Stimulated activated CD4-positive, alpha-beta T cell treated with anti-CD3 and anti-CD28 coated beads, Interleukin-4, amount 100 ng/mL, for 24 hours (primary cell): ENCODE results near the gene CAMK2A.

Experiments used
- DNase-seq: peaks from one replicate; pipeline ENCODE4 v3.0.0-alpha.2; 2020

CAMK2A gene

DNA sequence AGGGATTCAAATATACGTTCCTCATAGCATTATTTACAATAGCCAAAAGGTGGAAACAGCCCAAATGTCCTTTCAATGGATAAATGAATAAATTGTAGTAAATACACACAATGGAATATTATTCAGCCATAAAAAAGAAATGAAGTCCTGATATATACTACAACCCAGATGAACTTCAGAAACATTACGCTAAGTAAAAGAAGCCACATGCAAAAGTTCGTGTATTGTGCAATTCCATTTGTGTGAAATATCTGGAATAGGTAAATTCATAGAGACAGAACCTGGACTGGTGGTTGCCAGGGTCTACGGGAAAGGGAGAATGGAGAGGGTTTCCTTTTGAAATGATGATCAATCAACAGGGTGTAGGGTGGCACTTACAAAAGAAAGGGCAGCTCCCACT, 25.7 kb upstream of the CAMK2A start:
- no peak for DNase-seq

DNA sequence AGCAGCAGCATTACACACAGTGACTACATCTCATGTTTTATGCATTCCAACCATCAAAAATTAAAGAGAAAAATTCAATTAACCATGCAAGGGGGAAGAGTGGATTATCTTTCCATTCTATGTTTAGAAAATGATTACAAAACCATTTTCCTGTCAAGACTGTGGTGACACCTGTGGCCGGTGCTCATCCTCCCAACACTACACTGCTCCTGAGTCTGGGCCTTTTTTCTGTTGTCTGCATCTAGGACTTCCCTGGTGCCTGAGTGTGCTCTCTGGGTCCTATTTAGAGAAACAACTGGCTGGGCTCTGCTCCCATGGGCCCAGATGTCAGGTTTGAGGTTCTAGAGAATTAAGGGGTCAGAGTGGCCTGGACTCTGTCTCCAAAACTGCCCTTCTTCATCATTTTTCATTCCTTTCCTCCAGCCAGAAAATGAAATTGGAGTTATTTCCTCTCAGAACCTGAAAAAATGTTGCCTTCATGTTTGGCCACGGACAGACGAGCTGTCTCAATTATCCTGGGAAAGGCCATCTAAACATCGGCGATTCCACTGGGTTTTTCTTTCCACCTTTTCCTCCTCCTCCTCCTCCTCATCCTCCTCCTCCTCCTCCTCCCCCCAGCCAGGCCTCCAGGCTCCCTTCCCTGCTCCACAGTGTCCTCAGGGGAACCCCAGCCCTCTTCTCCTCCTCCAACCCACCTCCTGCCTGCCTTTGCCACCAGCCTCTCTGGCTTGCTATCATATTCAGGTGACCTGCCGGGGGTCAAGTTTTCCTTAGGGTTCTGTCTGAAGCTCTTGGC, 24.5 kb upstream of the CAMK2A start:
- no peak for DNase-seq

DNA sequence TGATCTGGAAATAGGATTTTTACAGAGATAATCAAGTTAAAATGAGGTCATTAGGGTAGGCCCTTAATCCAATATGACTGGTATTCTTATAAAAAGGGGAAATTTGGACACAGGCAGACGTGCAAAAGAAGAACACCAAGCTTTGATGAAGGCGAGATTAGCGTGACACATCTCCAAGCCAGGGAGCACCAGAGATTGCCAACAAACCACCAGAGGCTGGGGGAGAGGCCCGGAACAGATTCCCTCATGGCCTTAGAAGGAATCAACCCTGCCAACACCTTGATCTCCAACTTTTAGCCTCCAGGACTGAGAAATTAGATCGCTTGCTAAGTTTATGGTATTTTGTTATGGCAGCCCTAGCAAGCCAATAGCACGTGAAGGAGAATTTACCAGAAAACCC, 23.9 kb upstream of the CAMK2A start:
- no peak for DNase-seq

DNA sequence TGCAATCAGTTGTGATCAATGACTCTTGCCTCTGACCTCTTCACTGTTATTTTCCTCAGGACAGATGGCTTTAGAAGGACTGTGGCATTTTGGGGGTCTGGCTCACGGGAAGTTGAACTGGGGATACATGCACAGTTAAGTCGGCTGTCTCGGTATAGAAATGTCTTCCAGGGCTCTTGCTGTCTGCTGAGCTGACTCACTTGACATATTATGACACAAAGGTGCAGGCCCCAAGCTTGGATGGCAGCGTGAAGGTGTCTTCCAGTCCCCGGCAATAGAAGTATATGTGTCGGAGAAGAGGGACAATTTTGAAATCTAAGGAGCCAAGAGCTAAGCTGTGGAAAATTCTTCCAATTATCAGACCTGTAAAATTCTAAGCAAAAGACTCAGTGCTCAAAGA, 22.9 kb upstream of the CAMK2A start:
- no peak for DNase-seq

DNA sequence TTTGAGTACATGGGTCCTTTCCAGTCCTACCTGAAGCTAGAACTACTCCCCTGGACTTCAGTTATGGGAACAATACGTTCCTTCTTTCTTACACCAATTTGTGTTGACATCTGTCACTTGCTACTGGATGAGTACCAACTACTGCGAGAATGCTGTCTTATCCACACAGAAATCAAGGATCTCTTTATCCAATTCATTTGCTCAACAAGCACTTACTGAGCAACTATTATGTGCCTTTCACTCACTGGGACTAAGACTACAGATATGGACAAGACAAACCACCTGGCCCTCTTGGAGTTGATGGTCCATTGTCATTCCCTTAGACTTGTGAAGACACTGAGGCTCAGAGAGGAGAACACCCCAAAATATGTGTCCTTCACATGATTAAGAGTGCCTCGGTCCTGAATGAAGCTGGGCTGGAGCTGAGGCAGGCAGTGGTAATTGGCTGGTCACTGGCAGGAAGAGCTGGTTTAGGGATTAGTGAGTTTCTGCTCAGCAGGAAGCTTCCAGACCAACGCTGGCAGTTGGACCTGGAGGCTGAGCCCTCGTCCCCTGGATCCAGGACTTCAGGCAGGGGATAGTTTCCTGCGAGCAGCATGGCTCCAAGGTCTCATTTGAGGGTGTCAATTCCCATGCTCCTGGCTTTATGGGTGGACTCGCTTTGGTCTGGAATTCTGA, 21.6 kb upstream of the CAMK2A start:
- no peak for DNase-seq

DNA sequence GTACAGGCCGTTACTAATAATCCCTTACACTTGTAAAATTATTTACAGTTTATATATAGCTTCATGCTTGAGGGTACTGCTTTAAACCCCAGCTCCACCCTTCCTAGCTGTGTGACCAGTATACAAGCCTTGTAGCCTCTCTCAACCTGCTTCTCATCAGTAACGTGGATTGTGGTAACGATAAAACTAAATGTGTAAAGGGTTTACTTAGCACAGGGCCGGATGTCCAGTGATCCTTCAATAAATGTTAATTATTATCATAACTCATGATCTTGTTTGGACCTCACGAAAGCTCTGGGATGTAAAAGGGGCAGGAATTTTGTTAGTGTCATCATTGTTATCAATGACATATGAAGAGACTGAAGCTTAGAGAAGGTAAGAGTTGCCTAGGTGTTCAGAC, 20.7 kb upstream of the CAMK2A start:
- no peak for DNase-seq

DNA sequence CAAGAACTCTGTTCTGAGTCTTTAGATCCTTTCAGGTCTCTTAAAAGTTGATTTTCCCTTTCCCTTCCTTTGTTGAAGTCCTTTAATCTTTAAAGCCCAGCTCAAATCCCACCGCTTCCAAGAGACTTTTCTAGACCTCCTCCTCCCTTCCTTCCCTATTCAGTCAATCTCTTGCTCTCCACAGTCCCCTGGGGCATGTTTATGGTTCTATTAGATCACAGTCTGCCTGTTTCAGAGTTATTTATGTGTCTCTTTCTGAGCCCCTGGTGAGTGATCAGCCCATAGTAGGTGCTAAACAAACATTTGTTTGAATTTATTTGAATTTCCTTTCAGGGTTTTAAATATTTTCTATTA, 20.3 kb upstream of the CAMK2A start:
- no peak for DNase-seq

DNA sequence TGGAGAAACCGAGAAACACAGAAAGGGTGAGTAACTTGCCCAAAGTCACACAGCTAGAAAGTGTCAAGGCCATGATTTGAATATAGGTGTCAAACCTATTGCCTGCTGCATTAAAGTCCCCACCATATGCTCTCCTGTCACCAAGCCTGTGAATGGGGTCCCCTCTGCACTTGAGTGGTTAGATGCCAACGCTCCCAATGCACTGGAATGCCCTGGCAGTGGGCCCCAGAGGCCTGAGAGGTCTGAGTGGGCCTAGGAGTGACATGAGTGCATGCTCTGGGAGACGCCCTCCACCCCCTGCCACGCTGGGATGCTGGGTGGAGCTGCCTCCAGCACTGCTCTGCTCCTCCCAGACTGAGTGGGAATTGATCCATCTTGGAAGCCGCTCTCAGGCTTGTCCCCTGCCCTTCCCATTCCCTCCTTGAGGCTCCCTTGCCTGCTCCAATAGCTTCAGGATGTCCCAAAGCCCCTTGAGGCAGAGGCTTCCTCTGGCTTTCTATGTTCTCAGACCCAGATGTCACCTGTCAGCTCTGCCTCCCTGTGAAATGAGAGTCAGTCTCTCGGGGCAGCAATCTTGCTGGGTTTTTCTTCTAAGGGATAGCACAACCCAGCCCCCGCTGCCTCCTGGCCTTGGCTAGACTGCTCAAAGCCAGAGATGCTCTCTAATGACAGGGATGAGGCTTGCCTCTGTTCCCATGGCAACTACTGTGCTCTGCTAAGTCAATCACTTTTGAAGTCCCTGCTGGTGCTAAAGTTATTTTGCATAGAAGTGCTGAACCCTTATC, 19.7 kb upstream of the CAMK2A start:
- no peak for DNase-seq

DNA sequence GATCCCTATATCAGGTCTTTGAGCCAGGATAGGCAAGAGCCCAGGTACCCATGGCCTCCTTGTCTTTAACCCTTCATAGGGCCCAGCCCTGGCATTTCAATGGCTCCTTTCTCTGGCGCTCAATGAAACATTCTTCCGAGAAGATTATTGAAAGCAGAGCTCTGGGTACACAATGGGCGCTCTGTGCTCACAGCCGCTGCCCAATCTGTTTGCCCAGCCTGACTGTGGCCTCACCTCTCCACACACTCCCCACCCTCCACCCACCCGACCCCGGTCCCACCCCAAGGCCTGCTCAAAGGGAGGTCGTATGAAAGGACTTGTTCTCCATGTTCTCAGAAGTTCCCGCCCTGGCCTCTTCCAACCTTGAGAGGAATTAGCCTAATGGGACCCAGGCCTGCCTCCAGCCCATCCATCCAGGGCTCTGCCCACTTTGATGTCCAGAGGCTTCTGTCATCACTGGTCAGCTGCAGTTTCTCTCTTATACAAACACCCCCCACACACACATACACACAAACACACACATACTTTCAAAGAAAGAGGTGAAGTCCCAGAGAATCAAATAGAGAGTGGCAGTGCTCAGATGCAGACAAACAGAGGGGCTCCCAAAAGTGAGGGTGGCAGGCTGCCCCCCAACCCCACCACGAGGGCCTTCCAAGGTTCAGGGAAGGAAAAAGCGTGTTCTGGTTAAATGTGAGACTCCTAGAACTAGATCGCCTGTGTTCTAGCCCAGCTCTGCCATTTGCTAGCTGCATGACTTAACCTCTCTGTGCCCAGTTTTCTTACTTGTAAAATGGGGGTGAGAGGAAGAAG, 18.2 kb upstream of the CAMK2A start:
- no peak for DNase-seq

DNA sequence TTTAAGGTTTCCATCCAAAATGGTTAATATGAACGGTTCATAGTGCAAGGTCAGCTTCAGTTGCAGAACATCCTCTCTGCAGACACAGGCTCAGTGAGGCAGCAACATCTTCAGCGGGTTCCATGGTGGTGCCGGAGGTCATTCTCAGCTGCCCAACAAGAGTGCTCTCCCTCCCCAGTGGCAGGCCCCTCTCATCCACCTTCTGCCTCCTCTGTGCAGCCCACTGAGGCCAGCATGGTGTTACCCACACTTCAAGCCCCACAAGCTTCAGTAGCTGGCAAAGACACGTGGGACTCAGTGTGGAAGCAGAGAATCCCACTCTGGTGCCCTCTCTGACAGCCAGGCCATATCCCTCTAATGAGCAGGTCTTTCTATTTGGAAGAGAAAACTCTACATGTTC, 17.2 kb upstream of the CAMK2A start:
- DNase-seq: no peak

DNA sequence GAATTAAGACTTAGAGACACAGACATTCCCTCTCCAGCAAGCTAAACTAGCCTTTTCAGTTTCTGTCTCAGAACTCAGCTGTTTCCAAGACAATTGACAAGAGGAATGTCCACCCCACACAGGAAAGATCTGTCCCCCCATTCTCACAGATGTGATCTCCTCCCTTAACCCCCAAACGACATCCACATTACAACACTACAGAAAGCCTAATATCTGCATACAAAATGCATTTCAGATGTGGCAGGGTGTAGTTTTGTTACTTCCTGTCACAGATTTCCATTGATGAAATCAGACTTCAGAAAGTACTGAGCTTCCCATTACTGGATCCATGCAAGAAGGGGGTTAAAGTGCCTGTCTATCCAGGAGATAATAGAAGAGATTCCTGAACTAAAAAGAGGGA, 16.0 kb upstream of the CAMK2A start:
- DNase-seq: no peak

DNA sequence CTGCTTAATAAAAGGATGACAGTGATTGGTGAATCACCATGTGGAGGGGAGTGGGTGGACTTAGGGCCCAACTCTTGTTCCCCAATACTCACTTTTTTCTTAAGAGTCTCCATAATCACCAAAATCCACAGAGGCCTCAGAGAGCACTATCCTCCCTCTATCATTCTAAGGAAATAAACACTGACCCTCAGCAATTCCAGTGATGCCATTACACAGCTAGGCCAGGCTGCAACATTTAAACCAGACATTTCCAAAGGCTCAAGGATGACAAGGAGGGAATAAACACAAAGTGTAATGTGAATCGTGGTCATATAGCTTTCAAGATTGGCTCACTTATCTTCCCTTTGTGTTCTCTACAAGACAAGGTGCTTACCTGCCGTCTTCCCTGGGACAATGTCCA, 15.5 kb upstream of the CAMK2A start:
- DNase-seq: no peak

DNA sequence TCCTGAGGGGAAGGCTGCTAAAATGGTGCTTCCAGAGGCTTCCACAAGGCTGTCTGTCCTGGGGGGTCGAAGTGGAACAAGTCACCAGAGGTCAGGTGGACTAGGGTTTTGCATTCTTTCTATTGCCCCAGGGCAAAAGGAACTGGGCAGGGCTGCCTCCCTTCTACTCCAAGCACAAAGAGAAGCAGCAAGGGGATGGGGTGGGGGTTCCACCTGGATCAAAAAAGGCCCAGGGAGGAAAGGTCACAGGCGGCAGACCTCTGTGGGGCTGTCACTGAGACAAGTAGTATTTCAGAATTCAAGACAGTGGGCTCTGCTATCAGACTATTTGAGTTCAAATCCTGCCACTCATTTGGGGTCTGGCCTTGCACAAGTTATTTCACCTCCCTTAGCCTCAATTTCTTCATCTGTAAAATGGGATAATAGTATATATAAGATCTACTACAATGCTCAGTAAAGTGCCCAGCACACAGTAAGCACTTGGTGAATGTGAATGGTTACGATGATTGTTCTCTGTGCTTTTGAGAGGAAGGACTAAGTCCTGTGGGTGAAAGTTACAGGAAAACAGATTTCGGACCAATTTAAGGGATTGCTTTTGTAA, 15.0 kb upstream of the CAMK2A start:
- DNase-seq: no peak

DNA sequence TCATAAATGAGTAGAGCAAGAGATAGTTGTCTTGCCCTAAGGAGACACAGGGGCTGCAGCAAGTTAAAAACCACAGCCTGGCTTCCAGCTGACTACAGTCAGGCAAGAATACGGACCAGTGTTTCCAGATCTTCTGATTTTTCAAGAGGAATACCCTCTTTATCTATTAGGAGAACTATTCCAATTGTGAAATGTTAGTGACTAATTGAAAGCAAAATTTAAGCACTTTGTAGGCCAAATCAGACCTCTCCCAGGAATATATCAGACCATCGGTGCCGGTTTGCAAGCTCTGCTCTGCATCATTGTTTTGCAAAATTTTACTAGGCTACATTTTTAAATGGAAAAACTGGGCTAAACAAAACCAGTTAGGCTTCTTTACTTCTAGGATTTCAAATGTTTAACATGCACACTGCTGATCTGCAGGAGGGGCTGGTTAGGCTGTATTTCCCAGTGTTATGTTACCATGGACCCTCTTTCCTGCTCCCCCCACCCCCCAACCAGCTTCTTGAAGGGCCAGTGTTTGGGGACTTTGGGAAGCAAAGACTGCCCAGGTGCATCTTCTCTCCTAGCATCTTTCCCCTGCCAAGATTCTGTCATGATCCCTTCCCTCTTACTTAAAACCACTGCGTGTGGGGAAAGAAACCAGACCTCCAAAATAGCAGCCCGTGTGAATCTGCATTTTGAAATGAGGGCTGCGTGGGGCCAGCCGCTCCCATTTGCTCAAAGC, 14.2 kb upstream of the CAMK2A start:
- no peak for DNase-seq

DNA sequence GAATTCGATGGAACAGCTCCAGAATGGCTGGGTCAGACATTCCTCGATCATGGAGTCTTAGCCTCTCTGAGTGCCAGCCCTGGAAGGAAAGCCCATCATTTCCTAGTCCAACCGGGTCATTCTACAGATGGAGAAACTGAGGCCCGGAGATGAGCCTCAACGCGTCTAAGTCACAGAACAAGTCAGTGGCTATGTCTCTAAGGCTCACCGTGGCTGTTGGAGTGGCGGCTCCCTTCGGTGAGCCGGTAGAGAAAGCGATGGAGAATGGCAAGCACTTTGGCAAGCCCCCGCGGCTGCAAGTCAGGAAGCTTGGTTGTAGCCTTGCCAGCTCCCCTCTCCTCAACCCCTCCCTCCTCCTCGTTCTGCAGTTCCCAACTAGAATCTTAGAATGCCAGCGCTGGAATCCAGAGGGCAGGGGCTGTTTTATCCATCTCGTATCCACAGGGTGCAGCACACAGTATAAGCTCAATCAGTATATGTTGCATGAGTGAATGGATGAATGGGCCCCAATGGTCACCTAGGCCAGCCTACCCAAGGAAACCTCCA, 13.6 kb upstream of the CAMK2A start:
- no peak for DNase-seq

DNA sequence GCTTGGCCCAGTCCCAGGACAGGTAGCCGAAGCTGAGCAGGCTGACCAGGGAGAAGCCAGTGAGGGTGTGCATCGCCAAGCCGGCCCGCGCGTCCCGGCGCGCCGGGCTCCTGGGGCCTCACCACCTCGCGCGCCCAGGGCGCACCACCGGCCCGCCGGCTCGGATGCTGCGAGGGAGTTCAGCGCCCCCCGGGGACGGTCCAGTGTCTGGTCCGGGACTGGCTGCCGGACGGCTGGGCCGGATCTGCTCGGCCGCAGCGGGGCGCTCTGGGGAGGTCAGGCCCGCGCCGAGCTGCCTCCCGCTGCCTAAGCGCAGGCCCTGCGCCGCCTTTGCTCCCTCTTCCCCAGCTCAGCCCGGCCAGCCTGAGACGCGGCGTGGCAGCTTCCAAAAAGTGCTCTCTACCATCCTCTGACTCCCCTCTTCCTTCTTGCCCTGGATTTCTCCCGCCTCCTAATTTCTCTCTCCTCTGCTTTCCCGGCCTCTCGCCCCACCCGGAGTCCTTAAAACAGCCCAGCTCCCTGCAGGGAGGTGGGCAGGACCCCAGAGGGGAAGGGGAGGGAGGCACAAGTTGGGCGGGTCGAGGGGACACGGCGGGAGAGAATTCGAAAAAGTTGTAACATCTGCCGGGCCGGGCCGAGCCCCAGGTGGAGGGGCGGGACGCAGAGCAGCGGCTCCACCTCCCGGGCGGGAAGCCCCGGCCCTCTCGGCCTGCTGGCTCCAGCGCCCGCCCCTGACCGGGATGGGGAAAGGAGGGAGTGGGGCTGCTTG, 12.9 kb upstream of the CAMK2A start, which contains the start of gene ARSI:
ARSI (minus strand) TSS at position 605 of the 769 bp plus-strand sequence; CDS start at position 73, 532 bp downstream.
- no peak for DNase-seq

DNA sequence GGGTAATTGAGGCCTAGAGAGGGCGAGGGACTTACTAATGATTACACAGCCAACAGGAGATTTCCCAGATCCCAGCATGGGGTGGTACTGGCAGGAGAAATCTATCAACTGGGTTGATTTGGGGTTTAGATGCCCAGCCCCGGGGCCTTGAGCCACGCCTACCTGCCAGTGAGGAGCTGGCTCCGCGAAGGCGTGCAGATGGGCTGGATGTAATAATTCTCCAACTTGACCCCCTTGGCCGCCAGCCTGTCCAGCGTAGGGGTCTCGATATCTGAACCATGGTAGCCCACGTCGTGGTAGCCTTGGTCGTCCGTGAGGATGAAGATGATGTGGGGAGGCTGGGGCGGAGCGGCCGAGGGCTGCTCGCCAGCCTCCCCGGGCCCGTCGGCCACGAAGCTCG, 12.3 kb upstream of the CAMK2A start:
- no peak for DNase-seq

DNA sequence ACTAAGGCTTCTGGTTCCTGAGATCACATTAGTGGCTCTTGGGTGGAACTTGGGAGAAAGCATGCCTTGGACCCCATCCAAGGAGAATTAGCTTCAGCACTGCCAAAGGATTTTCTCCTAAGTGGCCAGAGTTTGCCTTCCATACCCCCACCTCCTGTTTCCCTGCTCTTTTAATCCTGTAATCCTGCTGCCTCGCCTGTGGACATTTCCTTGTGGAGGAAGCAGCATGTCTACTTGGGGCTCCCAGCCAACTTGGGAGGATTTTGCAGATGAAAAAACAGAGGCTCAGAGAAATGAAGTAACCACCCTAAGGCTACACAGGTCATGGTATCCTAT, 11.6 kb upstream of the CAMK2A start:
- DNase-seq: no peak

DNA sequence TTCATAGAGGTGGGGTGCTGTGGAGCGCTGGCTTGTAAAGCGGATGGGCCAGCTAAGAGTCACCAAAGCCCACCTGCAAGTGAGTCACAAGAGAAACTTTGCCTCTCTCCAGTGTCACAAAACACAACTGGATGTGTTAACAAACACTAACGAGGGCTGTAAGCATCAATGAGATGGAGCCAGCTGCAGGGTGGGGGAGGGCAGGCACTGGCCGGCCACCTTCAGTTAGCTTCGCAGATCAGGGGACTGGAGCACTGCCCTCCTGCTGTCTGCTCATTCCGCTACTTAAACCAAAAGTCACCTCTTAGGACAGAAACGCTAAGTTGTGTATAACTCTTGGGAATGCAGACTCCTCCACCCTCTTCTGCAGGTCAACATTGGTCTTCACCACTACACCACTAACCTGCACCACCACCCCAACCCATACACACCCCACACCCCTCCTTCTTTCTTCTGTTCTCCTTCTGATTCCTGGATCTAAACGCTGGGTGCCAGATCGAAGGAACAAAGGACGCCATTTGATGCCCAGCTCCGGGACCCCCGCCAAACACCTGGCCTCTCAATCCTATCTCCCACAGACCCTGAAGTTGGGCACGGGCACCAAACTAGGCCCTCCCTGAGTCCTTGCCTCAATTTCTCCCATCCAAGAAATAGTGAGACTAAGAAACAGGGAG, 11.1 kb upstream of the CAMK2A start:
- no peak for DNase-seq
